Measurements from ENCODE around the gene TRPM3. TPM values are rescaled to one million over a fixed set of nuclear protein-coding genes. Genes with fewer than 3 reads are reported as not detected.
A peak's percentile ranks its signal among the peaks of the same experiment; 100 is the strongest.

TRPM3 gene
- total RNA-seq, 6 experiments from 2014 or later, result 0.02 TPM; not detected in 5

GRCh38 chr9:70556771-70557170, 564.6 kb downstream of the TRPM3 start:
- DNase-seq, result no peak
- TF ChIP-seq, protein P1, sequence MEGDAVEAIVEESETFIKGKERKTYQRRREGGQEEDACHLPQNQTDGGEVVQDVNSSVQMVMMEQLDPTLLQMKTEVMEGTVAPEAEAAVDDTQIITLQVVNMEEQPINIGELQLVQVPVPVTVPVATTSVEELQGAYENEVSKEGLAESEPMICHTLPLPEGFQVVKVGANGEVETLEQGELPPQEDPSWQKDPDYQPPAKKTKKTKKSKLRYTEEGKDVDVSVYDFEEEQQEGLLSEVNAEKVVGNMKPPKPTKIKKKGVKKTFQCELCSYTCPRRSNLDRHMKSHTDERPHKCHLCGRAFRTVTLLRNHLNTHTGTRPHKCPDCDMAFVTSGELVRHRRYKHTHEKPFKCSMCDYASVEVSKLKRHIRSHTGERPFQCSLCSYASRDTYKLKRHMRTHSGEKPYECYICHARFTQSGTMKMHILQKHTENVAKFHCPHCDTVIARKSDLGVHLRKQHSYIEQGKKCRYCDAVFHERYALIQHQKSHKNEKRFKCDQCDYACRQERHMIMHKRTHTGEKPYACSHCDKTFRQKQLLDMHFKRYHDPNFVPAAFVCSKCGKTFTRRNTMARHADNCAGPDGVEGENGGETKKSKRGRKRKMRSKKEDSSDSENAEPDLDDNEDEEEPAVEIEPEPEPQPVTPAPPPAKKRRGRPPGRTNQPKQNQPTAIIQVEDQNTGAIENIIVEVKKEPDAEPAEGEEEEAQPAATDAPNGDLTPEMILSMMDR (IDR thresholded peaks at IDR 0.05), result no peak
- H3K36me3 Mint-ChIP-seq (ENCODE audit: low read depth), result no peaks in the 10 kb centered on the region
- H3K27me3 Mint-ChIP-seq (ENCODE audit: insufficient read depth), result no peaks in the 10 kb centered on the region; the same call in 1 of the 2 replicates
- H3K9me3 Mint-ChIP-seq, result no peaks in the 10 kb centered on the region
- no peak overlapping the region for H3K27ac Mint-ChIP-seq
- H3K4me1 Mint-ChIP-seq (ENCODE audit: low read depth), result peaks cover 32% of the 10 kb centered on the region
- no peak overlapping the region for H3K4me3 Mint-ChIP-seq

GRCh38 chr9:70554881-70555280, 566.5 kb downstream of the TRPM3 start:
- Mint-ChIP-seq H3K36me3 (ENCODE audit: low read depth) (no peaks in the 10 kb centered on the region), H3K27ac (peak overlapping the region; percentile 91; the same call in 1 of the 2 replicates), H3K4me3 (no peak overlapping the region), H3K27me3 (ENCODE audit: insufficient read depth) (no peaks in the 10 kb centered on the region; the same call in 1 of the 2 replicates), H3K9me3 (no peaks in the 10 kb centered on the region), H3K4me1 (ENCODE audit: low read depth) (peaks cover 39% of the 10 kb centered on the region)
- TF ChIP-seq, protein P1 (IDR thresholded peaks at IDR 0.05), result no peak
- no peak for DNase-seq

DNA sequence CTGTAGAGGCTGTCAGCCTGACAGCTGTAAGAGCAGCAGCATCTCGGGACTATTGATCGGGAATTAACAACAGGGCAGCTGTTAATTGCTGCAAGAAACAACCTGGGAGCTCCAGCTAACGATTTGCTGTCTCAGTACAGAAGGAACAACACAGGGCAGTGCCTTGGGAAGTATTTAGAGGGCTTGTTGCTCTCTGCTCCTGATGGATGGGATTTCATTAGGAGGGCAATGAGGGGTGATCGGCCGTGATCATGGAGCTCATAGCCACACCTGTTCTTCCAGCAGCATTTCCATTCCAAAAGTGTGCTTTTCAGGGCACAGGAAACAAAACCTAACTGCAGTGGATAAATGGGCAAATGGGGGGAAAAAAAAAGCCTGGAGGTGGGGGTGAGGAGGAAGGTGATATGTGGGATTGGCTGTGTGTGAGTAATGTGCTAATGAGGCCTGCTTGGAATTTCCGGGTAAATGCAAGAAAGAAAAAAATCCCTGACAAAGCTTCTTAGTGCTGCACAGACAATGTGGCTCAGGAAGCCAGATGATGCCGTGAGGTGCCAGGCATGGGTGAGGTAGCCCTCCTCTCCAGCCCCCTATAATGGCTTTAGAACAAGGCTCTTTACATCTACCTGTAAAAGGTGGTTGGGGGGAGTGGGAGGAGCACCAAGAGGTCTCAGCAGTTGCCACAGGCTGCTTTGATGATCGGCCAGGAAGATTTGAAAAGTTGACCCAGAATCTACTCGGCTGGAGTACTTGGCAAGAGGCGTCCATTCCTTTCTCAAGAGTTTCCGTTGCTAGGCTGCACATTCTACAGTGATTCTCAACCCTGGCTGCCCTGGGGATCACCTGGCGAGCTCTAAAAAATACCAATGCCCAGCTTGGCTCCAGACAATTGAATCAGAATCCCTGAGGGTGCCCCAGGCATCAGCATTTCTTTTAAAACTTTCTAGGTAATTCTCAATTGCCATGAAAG, 567.4 kb downstream of the TRPM3 start:
- Mint-ChIP-seq H3K9me3 (no peaks in the 10 kb centered on the region), H3K36me3 (ENCODE audit: low read depth) (no peaks in the 10 kb centered on the region), H3K4me3 (peak overlapping the region; percentile 54; the same call in 1 of the 2 replicates), H3K4me1 (ENCODE audit: low read depth) (peaks cover 39% of the 10 kb centered on the region), H3K27me3 (ENCODE audit: insufficient read depth) (no peaks in the 10 kb centered on the region; the same call in 1 of the 2 replicates), H3K27ac (peak overlapping the region; percentile 91; the same call in 1 of the 2 replicates)
- TF ChIP-seq, protein P1 (IDR thresholded peaks at IDR 0.05), result no peak
- DNase-seq, result peak; percentile 46

- H3K9me3 Mint-ChIP-seq, result no peaks in the 10 kb centered on the region
- no peaks in the 10 kb centered on the region for H3K36me3 Mint-ChIP-seq (ENCODE audit: low read depth)
- no peak overlapping the region for H3K27ac Mint-ChIP-seq
- H3K4me3 Mint-ChIP-seq, result no peak overlapping the region
- TF ChIP-seq, protein P1 (IDR thresholded peaks at IDR 0.05), result no peak
- DNase-seq, result no peak
- peaks cover 39% of the 10 kb centered on the region for H3K4me1 Mint-ChIP-seq (ENCODE audit: low read depth)
- no peaks in the 10 kb centered on the region; the same call in 1 of the 2 replicates for H3K27me3 Mint-ChIP-seq (ENCODE audit: insufficient read depth)
Measured at GRCh38 chr9:70552561-70552960, 568.9 kb downstream of the TRPM3 start.

GRCh38 chr9:70551801-70552200, 569.6 kb downstream of the TRPM3 start:
- Mint-ChIP-seq H3K27me3 (ENCODE audit: insufficient read depth) (no peaks in the 10 kb centered on the region; the same call in 1 of the 2 replicates), H3K4me3 (no peak overlapping the region), H3K27ac (no peak overlapping the region), H3K36me3 (ENCODE audit: low read depth) (no peaks in the 10 kb centered on the region), H3K9me3 (no peaks in the 10 kb centered on the region), H3K4me1 (ENCODE audit: low read depth) (peaks cover 34% of the 10 kb centered on the region)
- TF ChIP-seq, protein P1 (IDR thresholded peaks at IDR 0.05), result no peak
- DNase-seq, result no peak

Measured in HFFc6 (cell line).